ENCODE data around the gene SSMEM1.
"Not testable (repeated sequence)": the region's sequence is repeated elsewhere in the genome, so short reads cannot be mapped to it uniquely, and the experiment has no call there.

SSMEM1 gene

GRCh38 chr7:130207642-130208041 lies at the start of gene SSMEM1:
TSS of gene SSMEM1 (plus strand) at chr7:130207860. CDS start at chr7:130207911, 51 bp downstream.
- DNase-seq = peak; percentile 80

- DNase-seq = no peak
Measured at GRCh38 chr7:130160023-130160422, 47.6 kb upstream of the SSMEM1 start.

- DNase-seq = no peak
Measured at GRCh38 chr7:130160455-130160854, 47.2 kb upstream of the SSMEM1 start.

- DNase-seq = no peak
Measured at GRCh38 chr7:130162196-130162595, 45.5 kb upstream of the SSMEM1 start.

- DNase-seq = no peak
Measured at GRCh38 chr7:130174237-130174959, 33.3 kb upstream of the SSMEM1 start.

GRCh38 chr7:130178251-130178650 lies 29.4 kb upstream of the SSMEM1 start:
- DNase-seq = no peak

- no peak for DNase-seq
Measured at GRCh38 chr7:130179631-130180030, 28.0 kb upstream of the SSMEM1 start.

- DNase-seq = no peak
Measured at GRCh38 chr7:130180571-130181262, 26.9 kb upstream of the SSMEM1 start.

- DNase-seq = no peak
Measured at GRCh38 chr7:130181263-130181605, 26.4 kb upstream of the SSMEM1 start.

- DNase-seq = no peak
Measured at GRCh38 chr7:130182990-130183389, 24.7 kb upstream of the SSMEM1 start.

- DNase-seq = not testable (repeated sequence)
Measured at GRCh38 chr7:130184349-130184748, 23.3 kb upstream of the SSMEM1 start.

- DNase-seq = no peak
Measured at GRCh38 chr7:130187360-130187759, 20.3 kb upstream of the SSMEM1 start.

GRCh38 chr7:130189343-130189742 lies 18.3 kb upstream of the SSMEM1 start:
- DNase-seq = no peak

GRCh38 chr7:130191791-130192190 lies 15.9 kb upstream of the SSMEM1 start:
- DNase-seq = no peak

- DNase-seq = no peak
Measured at GRCh38 chr7:130195396-130195795, 12.3 kb upstream of the SSMEM1 start.

GRCh38 chr7:130196476-130196875 lies 11.2 kb upstream of the SSMEM1 start:
- no peak for DNase-seq

- DNase-seq = no peak
Measured at GRCh38 chr7:130197094-130197493, 10.6 kb upstream of the SSMEM1 start.

GRCh38 chr7:130201796-130202195 lies 5.9 kb upstream of the SSMEM1 start:
- no peak for DNase-seq

GRCh38 chr7:130205084-130205947 lies 2.3 kb upstream of the SSMEM1 start, which contains the start of gene TMEM209:
TSS of gene TMEM209 (minus strand) at chr7:130205406. CDS start at chr7:130205375, 31 bp downstream.
- DNase-seq = peak; percentile 97

GRCh38 chr7:130207033-130207432 lies 627 bp upstream of the SSMEM1 start:
- no peak for DNase-seq

GRCh38 chr7:130208516-130208915 lies 856 bp downstream of the SSMEM1 start:
- no peak for DNase-seq

- no peak for DNase-seq
Measured at GRCh38 chr7:130210181-130210935, 2.7 kb downstream of the SSMEM1 start.

- DNase-seq = no peak
Measured at GRCh38 chr7:130213828-130214227, 6.2 kb downstream of the SSMEM1 start.
